Liver (tissue), 9 donors: ENCODE data around the gene ZKSCAN1. TPM values are rescaled to one million over a fixed set of nuclear protein-coding genes. Genes with fewer than 3 reads are reported as not detected.

Experiments
- DNase-seq: peaks from one replicate; pipeline ENCODE4 v3.0.0-alpha.2; 2017; ENCODE audit warnings: low spot score
- H3K27ac ChIP-seq, 2 donors: one replicate each; pipeline ENCODE4 v1.7.0; 2013; ENCODE audit warnings: inconsistent platforms in 2 of 2, low read length in 2 of 2, control low read depth in 1 of 2, low read depth in 1 of 2, mild to moderate bottlenecking in 1 of 2
- H3K27me3 ChIP-seq, 4 donors: one replicate each; pipeline versions ENCODE4 v1.6.1 to v1.7.0; 2013; ENCODE audit warnings: low read length in 3 of 4, inconsistent platforms in 1 of 4, mild to moderate bottlenecking in 1 of 4, moderate library complexity in 1 of 4; ENCODE audit not compliant: control insufficient read depth in 4 of 4, insufficient read depth in 4 of 4
- H3K36me3 ChIP-seq, 4 donors: one replicate each; pipeline versions ENCODE4 v1.6.1 to v1.7.0; 2013; ENCODE audit warnings: low read length in 3 of 4, mild to moderate bottlenecking in 3 of 4, low read depth in 1 of 4, moderate library complexity in 1 of 4; ENCODE audit not compliant: control insufficient read depth in 4 of 4, insufficient read depth in 3 of 4
- H3K4me1 ChIP-seq, 4 donors: one replicate each; pipeline versions ENCODE4 v1.6.1 to v1.7.0; 2013; ENCODE audit warnings: low read length in 3 of 4, mild to moderate bottlenecking in 3 of 4, moderate library complexity in 1 of 4; ENCODE audit not compliant: control insufficient read depth in 4 of 4, insufficient read depth in 4 of 4
- H3K4me3 ChIP-seq, 3 donors: one replicate each; pipeline versions ENCODE4 v1.6.1 to v1.7.0; 2013; ENCODE audit warnings: low read length in 3 of 3, control low read depth in 1 of 3, low read depth in 1 of 3, mild to moderate bottlenecking in 1 of 3
- H3K9ac ChIP-seq, 2 donors: one replicate each; pipeline ENCODE4 v1.7.0; 2013; ENCODE audit warnings: low read length in 2 of 2, mild to moderate bottlenecking in 2 of 2, moderate library complexity in 2 of 2, control low read depth in 1 of 2, low read depth in 1 of 2
- H3K9me3 ChIP-seq, 4 donors: one replicate each; pipeline versions ENCODE4 v1.6.1 to v1.7.0; 2013; ENCODE audit warnings: low read length in 3 of 4; ENCODE audit not compliant: control insufficient read depth in 4 of 4
- EGR1 ChIP-seq, 2 donors: IDR thresholded peaks; 2 replicates each; pipeline ENCODE4 v1.6.1; 2016 to 2018; ENCODE audit warnings: antibody characterized with exemption in 2 of 2, low read depth in 2 of 2
- FOXA1 ChIP-seq: IDR thresholded peaks from 2 replicates; pipeline ENCODE4 v1.6.1; 2016; ENCODE audit warnings: antibody characterized with exemption
- FOXA2 ChIP-seq: IDR thresholded peaks from 2 replicates; pipeline ENCODE4 v1.6.1; 2016; ENCODE audit warnings: antibody characterized with exemption
- GABPA ChIP-seq, 2 donors: IDR thresholded peaks in 1 of 2; conservative IDR thresholded peaks in 1 of 2; 2 replicates each; pipeline ENCODE4 v1.6.1; 2016; ENCODE audit warnings: antibody characterized with exemption in 2 of 2, mild to moderate bottlenecking in 1 of 2, moderate library complexity in 1 of 2
- HNF4A ChIP-seq, 2 donors: conservative IDR thresholded peaks; 2 replicates each; pipeline ENCODE4 v1.6.1; 2016; ENCODE audit warnings: antibody characterized with exemption in 2 of 2, mild to moderate bottlenecking in 2 of 2
- HNF4G ChIP-seq: IDR thresholded peaks from 2 replicates; pipeline ENCODE4 v1.6.1; 2016; ENCODE audit warnings: antibody characterized with exemption
- JUND ChIP-seq, 2 donors: IDR thresholded peaks; 2 replicates each; pipeline ENCODE4 v1.6.1; 2016; ENCODE audit warnings: antibody characterized with exemption in 2 of 2
- NR2F2 ChIP-seq: IDR thresholded peaks from 2 replicates; pipeline ENCODE4 v1.6.1; 2016; ENCODE audit warnings: antibody characterized with exemption
- RAD21 ChIP-seq, 2 donors: IDR thresholded peaks; 2 replicates each; pipeline ENCODE4 v1.6.1; 2016; ENCODE audit warnings: antibody characterized with exemption in 2 of 2, mild to moderate bottlenecking in 2 of 2
- REST ChIP-seq: IDR thresholded peaks from 2 replicates; pipeline ENCODE4 v1.6.1; 2016; ENCODE audit warnings: antibody characterized with exemption, mild to moderate bottlenecking
- RXRA ChIP-seq, 2 donors: IDR thresholded peaks; 2 replicates each; pipeline ENCODE4 v1.6.1; 2017 to 2018; ENCODE audit warnings: antibody characterized with exemption in 2 of 2, mild to moderate bottlenecking in 1 of 2
- SP1 ChIP-seq: IDR thresholded peaks from 2 replicates; pipeline ENCODE4 v1.6.1; 2018; ENCODE audit warnings: antibody characterized with exemption, mild to moderate bottlenecking
- TAF1 ChIP-seq: conservative IDR thresholded peaks from 2 replicates; pipeline ENCODE4 v1.6.1; 2016; ENCODE audit warnings: antibody characterized with exemption, mild to moderate bottlenecking
- YY1 ChIP-seq: IDR thresholded peaks from 2 replicates; pipeline ENCODE4 v1.6.1; 2016; ENCODE audit warnings: antibody characterized with exemption, mild to moderate bottlenecking
- WGBS: extraction: QIAGEN DNeasy Blood & Tissue Kit; methylation state at CpG from one replicate; pipeline ENCODE4 v1.1.7; 2013; 5-methylcytosine and 5-hydroxymethylcytosine counted together
- polyA plus RNA-seq, 2 donors: library from polyadenylated mRNA; stranded (reverse) in 1 of 2; unstranded in 1 of 2; fragments of 200-250 nt in 1 of 2; fragments of >200 nt in 1 of 2; fragmentation: Nextera tagmentation in 1 of 2; extraction: Ambion mirVana in 1 of 2; gene quantifications; one replicate each; pipeline versions ENCODE4 v1.2.1 to v1.2.3, GENCODE V29; 2013 to 2015
- total RNA-seq, 2 donors: library from RNA; depleted of rRNA; stranded (reverse); fragments of >200 nt; gene quantifications; one replicate each; pipeline ENCODE4 v1.2.3, GENCODE V29; 2014
- TF ChIP-seq, protein P1 (sequence below): fragments of 150-350 bp; IDR thresholded peaks from 2 replicates; pipeline ENCODE4 v1.5.1; 2017; ENCODE audit warnings: improper control_type of control experiment, low read depth, low read length; ENCODE audit not compliant: missing input control
- TF ChIP-seq, protein P2 (sequence below): IDR thresholded peaks from 2 replicates; pipeline ENCODE4 v1.6.1; 2016; ENCODE audit warnings: antibody characterized with exemption
- TF ChIP-seq, protein P3 (sequence below): IDR thresholded peaks from 2 replicates; pipeline ENCODE4 v1.6.1; 2016; ENCODE audit warnings: antibody characterized with exemption
- TF ChIP-seq, protein P4 (sequence below): IDR thresholded peaks from 2 replicates; pipeline ENCODE4 v1.6.1; 2016; ENCODE audit warnings: antibody characterized with exemption
- donor health status: healthy.
- donor health status: healthy.
- donor health status: healthy.
- donor health status: healthy.
- donor health status: healthy.

Gene ZKSCAN1
- total and polyA plus RNA-seq, 4 donors = 11.8 to 117 (median 30.1) TPM

- Histone ChIP-seq H3K36me3 (peaks cover 0 to 3% (median 1%) of the 10 kb centered on the region in 4 donors), H3K9me3 (no peaks in the 10 kb centered on the region), H3K4me3 (peak overlapping the region; percentile 85 to 98 (median 95)), H3K27me3 (no peaks in the 10 kb centered on the region), H3K27ac (peak overlapping the region; percentile 86 to 98), H3K4me1 (peaks cover 20 to 67% (median 47%) of the 10 kb centered on the region in 4 donors), H3K9ac (peak overlapping the region; percentile 99 to 100)
- DNase-seq = no peak
- TF ChIP-seq EGR1 (IDR thresholded peaks at IDR 0.05; ENCODE audit: low read depth in 2 of 2) (no peak), HNF4G (no peak), YY1 (no peak), SP1 (no peak), REST (no peak), FOXA1 (no peak), FOXA2 (no peak), TAF1 (no peak), HNF4A (conservative IDR thresholded peaks at IDR 0.05) (no peak), GABPA (IDR thresholded peaks at IDR 0.05 in 1 of 2, conservative IDR thresholded peaks at IDR 0.05 in 1 of 2) (no peak), RAD21 (IDR thresholded peaks at IDR 0.05) (peak in 1 of 2 donors; percentile 7), NR2F2 (no peak), RXRA (IDR thresholded peaks at IDR 0.05) (peak in 1 of 2 donors; percentile 33), JUND (IDR thresholded peaks at IDR 0.05) (no peak)
- TF ChIP-seq, protein P1, sequence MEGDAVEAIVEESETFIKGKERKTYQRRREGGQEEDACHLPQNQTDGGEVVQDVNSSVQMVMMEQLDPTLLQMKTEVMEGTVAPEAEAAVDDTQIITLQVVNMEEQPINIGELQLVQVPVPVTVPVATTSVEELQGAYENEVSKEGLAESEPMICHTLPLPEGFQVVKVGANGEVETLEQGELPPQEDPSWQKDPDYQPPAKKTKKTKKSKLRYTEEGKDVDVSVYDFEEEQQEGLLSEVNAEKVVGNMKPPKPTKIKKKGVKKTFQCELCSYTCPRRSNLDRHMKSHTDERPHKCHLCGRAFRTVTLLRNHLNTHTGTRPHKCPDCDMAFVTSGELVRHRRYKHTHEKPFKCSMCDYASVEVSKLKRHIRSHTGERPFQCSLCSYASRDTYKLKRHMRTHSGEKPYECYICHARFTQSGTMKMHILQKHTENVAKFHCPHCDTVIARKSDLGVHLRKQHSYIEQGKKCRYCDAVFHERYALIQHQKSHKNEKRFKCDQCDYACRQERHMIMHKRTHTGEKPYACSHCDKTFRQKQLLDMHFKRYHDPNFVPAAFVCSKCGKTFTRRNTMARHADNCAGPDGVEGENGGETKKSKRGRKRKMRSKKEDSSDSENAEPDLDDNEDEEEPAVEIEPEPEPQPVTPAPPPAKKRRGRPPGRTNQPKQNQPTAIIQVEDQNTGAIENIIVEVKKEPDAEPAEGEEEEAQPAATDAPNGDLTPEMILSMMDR = no peak
- TF ChIP-seq, protein P2, sequence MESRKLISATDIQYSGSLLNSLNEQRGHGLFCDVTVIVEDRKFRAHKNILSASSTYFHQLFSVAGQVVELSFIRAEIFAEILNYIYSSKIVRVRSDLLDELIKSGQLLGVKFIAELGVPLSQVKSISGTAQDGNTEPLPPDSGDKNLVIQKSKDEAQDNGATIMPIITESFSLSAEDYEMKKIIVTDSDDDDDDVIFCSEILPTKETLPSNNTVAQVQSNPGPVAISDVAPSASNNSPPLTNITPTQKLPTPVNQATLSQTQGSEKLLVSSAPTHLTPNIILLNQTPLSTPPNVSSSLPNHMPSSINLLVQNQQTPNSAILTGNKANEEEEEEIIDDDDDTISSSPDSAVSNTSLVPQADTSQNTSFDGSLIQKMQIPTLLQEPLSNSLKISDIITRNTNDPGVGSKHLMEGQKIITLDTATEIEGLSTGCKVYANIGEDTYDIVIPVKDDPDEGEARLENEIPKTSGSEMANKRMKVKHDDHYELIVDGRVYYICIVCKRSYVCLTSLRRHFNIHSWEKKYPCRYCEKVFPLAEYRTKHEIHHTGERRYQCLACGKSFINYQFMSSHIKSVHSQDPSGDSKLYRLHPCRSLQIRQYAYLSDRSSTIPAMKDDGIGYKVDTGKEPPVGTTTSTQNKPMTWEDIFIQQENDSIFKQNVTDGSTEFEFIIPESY = no peak
- TF ChIP-seq, protein P3, sequence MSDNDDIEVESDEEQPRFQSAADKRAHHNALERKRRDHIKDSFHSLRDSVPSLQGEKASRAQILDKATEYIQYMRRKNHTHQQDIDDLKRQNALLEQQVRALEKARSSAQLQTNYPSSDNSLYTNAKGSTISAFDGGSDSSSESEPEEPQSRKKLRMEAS = no peak
- TF ChIP-seq, protein P4, sequence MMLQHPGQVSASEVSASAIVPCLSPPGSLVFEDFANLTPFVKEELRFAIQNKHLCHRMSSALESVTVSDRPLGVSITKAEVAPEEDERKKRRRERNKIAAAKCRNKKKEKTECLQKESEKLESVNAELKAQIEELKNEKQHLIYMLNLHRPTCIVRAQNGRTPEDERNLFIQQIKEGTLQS = peak; percentile 1
- 8% methylated on average over 11 of the region's 11 CpGs for WGBS
These were observed 962 bp downstream of the ZKSCAN1 start for GRCh38 chr7:100016215-100016901.
